GM19467 (cell line): Measurements from ENCODE around the gene SDR9C7.
"Not testable (repeated sequence)": the region's sequence is repeated elsewhere in the genome, so short reads cannot be mapped to it uniquely, and the experiment has no call there.

Source experiments
- ATAC-seq: cut with Tn5 transposase; IDR thresholded peaks from one replicate; pipeline ENCODE4 v1.9.1; 2021; ENCODE audit warnings: mild to moderate bottlenecking, moderate library complexity; ENCODE audit not compliant: unreplicated experiment

Gene SDR9C7

GRCh38 chr12:56954057-56954957 is 20.1 kb upstream of the SDR9C7 start:
- no peak for ATAC-seq

GRCh38 chr12:56953314-56953713 is 19.1 kb upstream of the SDR9C7 start:
- no peak for ATAC-seq

GRCh38 chr12:56951582-56952339 is 17.6 kb upstream of the SDR9C7 start:
- ATAC-seq = no peak

DNA sequence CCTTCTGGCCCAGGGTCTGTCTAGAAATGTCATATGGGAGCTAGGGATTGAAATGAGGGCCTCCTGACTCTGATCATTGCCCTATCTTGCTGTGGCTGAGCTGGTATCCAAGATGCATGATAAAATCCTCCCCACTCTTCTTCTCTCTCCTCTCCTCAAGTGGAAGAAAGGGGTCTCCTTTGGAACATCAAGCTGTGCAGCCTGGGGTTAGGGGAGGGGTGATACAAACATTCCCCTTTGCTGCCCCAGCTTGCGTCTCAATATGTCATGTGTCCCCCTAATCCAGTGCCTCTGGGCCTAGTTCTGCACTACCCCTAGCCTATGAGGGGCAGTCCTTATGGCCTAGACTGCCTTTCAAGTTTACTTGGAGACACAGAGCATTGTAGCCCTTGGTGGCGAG is 14.7 kb upstream of the SDR9C7 start:
- ATAC-seq = no peak

- no peak for ATAC-seq
These were observed 14.2 kb upstream of the SDR9C7 start for GRCh38 chr12:56948457-56948777.

DNA sequence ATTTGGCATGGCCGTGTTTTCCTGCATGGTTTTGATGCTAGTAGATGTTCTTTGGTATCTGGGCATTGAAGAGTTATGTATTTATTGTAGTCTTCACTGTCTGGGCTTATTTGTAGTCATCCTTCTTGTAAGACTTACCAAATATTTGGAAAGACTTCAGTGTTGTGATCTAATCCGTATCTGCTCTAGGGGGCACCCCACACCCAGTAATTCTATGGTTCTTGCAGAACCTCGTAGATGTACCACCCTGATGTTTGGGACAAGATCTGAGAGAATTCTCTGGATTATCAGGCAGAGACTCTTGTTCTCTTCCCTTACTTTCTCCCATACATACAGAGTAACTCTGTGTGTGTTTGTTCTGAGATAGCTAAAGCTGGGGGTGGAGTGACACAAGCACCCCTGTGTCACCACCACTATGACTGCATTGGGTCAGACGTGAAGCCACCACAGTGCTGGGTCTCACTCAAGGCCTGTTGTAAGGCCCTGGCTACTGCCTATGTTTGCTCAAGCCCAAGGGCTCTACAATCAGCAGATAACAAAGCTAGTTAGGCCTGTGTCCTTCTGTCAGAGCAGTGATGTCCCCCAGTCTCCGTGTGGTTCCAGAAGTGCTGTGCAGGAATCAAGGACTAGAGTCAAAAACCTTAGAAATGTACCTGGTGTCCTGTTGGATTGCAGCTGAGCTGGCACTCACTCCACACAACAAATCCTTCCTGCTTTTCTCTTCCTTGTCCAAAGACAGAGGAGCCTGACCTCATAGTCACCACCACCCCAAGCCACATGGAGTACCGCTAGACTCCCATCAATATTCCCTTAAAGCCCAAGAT is 13.6 kb upstream of the SDR9C7 start:
- ATAC-seq = no peak

DNA sequence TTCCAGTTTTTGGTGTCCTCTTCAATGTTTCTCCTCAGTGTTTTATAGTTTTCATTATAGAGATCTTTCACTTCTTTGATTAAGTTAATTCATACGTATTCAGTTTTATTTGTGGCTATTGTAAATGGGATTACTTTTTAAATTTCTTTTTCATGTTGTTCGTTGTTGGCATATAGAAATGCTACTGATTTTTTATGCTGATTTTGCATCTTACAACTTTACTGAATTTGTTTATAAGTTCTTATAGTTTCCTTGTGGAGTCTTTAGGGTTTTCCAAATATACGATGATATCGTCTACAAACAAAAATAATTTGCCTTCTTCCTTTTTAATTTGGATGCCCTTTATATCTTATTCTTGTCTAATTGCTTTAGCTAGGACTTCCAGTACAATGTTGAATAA is 9.7 kb upstream of the SDR9C7 start:
- no peak for ATAC-seq

GRCh38 chr12:56943374-56943773 is 9.2 kb upstream of the SDR9C7 start:
- ATAC-seq = not testable (repeated sequence)

DNA sequence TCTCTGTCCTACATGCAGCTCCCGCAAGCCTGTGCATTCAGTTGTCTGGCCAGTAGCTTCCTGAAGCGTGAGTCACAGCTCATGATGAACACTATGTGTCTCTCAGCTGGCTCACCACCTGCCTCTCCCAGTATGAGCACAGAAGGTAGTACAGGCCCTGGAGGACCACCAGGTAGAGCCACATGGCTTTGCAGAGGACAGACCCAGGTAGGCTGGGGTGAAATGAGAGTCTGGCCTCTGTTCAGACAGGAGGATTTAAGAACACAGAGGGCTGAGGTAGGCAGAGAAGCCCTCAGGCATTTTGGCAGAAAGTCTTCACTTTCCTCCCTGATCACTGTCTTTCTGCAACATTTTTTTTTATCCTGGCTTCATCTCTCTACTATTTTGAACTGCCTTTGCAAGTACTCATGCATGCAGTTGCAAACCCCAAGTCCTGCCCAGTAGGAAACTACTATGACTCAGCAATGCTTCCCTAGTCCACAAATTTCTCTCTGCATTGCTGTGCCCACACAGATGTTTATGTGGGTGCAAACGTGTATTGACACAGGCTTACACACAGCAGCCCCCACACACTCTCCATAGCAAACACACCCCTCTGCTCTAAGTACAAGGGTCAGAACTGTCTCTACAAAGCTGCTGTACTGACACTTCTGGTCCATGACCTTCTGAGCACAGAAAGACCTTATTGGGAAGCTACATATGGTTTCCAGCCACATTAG is 7.2 kb upstream of the SDR9C7 start:
- no peak for ATAC-seq

DNA sequence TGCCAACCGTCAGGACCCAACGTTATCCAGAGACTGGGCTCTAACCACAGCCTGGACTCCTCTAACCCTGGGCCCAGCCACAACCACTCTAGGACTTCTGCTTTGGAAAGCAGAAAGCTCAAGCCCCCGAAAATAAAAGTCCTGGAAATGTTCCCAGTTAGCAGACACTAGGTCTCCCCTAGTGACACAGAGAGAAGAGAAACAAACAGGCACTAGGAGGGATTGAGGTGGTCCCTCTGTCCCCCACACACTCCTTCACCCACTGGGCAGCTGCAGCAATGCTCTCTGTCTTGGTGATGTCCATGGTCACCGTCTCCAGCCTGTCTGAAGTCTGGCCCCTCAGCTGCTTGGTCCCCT is 6.7 kb upstream of the SDR9C7 start:
- not testable (repeated sequence) for ATAC-seq

GRCh38 chr12:56935752-56936151 is 1.5 kb upstream of the SDR9C7 start:
- no peak for ATAC-seq

DNA sequence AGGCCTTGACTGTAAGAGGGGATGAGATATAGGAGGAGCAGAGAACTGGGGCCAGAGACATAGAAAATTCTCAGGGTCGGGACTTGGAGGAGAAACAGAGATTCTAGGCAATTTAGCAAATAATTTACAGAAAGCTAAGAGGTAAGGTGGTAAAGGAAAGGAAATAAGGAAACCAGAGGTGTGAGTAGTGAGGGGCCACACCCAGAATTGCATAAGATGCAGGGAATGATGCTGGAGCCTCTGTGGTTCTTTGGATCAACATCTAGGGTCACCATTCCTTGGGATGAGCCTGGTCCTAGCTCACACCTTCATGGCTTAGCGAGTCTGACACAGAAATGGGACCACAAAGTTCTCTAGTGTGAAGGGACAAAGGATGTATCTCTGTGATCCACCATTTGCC is 949 bp upstream of the SDR9C7 start:
- no peak for ATAC-seq

GRCh38 chr12:56932867-56933266 is 1.3 kb downstream of the SDR9C7 start:
- ATAC-seq = no peak

GRCh38 chr12:56932146-56932545 is 2.1 kb downstream of the SDR9C7 start:
- ATAC-seq = no peak

DNA sequence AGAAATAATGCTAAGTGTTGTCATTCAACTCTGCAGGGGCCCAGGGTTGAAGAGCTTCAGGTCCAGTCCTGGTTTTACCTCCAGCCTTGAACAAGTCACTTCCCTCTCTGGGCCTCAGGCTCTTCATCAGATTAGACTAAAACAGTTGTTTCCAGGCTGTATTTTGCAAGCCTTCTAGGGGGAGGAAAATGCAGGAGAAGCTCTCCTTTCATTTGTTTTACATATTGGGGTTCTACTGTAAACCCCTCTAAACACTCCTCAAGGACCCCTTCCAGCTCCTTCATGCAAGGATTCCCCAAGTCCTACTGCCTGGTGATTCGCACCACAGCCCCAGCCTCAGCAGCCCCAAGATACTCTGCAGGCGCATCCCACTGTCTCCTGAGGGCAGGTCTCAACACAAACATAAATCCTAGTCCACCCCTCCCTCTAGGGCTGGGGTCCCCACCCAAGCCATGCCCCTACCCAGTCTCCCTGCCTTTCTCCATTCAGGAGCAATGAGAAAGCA is 2.7 kb downstream of the SDR9C7 start:
- ATAC-seq = no peak

DNA sequence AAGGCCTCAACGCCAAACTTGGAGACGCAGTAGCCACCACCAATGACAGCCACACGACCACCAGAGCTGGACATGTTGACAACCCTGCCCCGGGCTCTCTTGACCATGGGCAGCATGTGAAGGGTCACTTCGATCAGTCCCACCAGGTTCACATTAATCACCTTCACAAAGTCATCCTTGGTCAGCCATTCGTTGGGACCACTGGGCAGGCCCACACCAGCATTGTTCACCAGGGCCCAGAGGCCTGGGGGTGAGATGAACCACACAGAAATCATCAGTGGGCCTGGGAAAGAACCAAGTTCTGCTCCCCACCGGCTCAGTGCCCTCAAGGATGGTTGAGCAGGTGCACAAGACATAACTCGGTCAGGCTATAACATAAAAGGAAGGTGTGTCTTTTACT is 4.0 kb downstream of the SDR9C7 start:
- ATAC-seq = no peak

GRCh38 chr12:56929780-56930179 is 4.4 kb downstream of the SDR9C7 start:
- no peak for ATAC-seq

- no peak for ATAC-seq
These were observed 5.9 kb downstream of the SDR9C7 start for GRCh38 chr12:56928262-56928661.

GRCh38 chr12:56927281-56927680 is 6.9 kb downstream of the SDR9C7 start:
- no peak for ATAC-seq

DNA sequence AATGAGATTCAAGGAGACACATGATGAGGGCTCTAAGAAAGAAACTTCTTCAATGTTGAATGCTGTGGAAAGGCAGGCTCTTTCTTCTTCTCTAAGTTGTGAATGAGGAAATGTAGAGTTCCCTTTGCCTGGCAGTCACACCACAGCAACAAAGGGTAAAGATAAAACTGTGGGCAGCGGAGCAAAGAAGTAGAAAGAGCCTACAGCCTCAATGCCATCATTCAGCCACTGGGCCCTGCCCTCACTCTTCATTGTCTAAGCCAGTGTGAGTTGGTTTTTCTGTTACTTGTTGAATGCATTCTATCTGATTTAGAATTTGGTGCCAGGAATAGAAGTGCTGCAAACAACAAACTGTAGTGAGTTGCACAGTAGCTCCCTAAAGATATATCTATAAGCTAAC is 12.2 kb downstream of the SDR9C7 start:
- no peak for ATAC-seq

GRCh38 chr12:56921346-56921745 is 12.9 kb downstream of the SDR9C7 start:
- ATAC-seq = no peak
